ENCODE data around the gene RAB5IF. TPM values are rescaled to one million over a fixed set of nuclear protein-coding genes. Genes with fewer than 3 reads are reported as not detected.

The RAB5IF gene
- total RNA-seq, 1 donor from 2014 or later: 54.9 TPM

DNA sequence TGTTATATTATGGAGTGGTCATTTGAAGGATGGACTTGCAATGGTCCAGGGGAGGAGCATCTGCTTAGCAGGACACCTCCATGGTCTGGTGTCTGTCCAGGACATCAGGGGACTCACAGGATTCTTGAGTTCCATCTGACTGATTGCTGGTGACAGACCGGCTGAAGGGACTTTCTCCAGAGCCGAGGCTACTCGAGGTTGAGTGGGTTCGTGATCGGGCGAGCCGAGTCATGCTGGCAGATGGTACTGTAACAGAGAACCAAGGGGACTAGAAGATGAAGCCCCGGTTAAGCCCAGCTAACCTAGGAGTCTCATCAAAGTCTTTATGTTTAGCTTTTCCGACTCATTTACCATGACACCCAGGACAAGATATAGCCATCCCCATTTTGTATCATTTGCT, 47.9 kb downstream of the RAB5IF start:
- H3K4me3 Mint-ChIP-seq: no peak overlapping the region
- intact Hi-C loops (cut with micrococcal nuclease): no loop called here
- ChIA-PET CTCF (no interaction called here), POLR2A (interaction anchor here (0.6 kb wide), 1 partner anchor 230 kb away, joined by 5 read pairs; no protein-coding TSS in a partner anchor)
- DNase-seq (no peak), ATAC-seq (ENCODE audit: low read depth) (no peak)
- H3K4me1 Mint-ChIP-seq: no peaks in the 10 kb centered on the region
- peaks cover 42% of the 10 kb centered on the region for H3K36me3 Mint-ChIP-seq (ENCODE audit: low read depth)
- TF ChIP-seq, protein P1, sequence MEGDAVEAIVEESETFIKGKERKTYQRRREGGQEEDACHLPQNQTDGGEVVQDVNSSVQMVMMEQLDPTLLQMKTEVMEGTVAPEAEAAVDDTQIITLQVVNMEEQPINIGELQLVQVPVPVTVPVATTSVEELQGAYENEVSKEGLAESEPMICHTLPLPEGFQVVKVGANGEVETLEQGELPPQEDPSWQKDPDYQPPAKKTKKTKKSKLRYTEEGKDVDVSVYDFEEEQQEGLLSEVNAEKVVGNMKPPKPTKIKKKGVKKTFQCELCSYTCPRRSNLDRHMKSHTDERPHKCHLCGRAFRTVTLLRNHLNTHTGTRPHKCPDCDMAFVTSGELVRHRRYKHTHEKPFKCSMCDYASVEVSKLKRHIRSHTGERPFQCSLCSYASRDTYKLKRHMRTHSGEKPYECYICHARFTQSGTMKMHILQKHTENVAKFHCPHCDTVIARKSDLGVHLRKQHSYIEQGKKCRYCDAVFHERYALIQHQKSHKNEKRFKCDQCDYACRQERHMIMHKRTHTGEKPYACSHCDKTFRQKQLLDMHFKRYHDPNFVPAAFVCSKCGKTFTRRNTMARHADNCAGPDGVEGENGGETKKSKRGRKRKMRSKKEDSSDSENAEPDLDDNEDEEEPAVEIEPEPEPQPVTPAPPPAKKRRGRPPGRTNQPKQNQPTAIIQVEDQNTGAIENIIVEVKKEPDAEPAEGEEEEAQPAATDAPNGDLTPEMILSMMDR (IDR thresholded peaks at IDR 0.05): no peak
- no peaks in the 10 kb centered on the region for H3K27me3 Mint-ChIP-seq
- H3K27ac Mint-ChIP-seq: no peak overlapping the region
- no peaks in the 10 kb centered on the region for H3K9me3 Mint-ChIP-seq

DNA sequence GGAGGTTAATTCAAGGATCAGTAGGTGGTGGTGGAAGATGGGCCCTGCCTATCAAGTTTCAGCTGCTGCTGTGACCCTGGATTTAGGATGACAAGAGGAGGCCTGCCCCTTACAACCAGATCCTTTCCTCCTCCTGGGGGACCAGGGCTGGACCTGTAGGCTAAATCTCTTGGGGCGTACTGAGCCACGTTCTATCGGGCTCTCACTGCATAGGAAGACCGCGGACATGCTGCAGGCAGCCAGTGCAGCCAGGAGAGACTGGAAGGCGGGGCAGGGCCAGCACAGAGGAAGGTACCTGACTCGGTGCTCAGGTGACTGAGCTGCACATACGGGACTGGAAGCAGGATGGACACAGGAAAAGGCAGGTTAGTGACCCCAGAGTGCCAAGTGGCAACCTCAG, 48.9 kb downstream of the RAB5IF start:
- DNase-seq (no peak), ATAC-seq (ENCODE audit: low read depth) (no peak)
- Mint-ChIP-seq H3K9me3 (no peaks in the 10 kb centered on the region), H3K36me3 (ENCODE audit: low read depth) (peaks cover 45% of the 10 kb centered on the region), H3K27me3 (no peaks in the 10 kb centered on the region), H3K4me3 (no peak overlapping the region), H3K27ac (no peak overlapping the region), H3K4me1 (no peaks in the 10 kb centered on the region)
- TF ChIP-seq, protein P1 (IDR thresholded peaks at IDR 0.05): no peak
- ChIA-PET CTCF (no interaction called here), POLR2A (no interaction called here)
- intact Hi-C loops (cut with micrococcal nuclease): no loop called here

DNA sequence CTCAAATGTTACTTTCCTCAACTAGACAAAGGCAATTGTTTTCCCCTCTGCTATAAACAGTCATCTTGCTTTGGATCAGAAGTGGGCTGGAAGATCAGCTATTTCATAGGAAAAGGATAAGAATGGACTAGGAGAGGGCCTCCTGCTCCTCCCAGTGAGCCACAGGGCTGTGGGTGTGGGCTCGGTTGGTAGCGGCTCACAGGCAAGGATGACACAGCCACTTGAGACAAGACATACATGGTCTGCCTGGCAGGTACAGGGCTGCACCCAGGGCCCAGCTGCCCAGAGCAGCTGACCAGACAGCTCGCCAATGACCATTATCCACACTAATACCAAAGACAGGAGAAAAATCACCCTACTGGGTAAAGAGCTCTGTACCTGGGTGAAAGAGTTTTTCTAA, 49.4 kb downstream of the RAB5IF start:
- intact Hi-C loops (cut with micrococcal nuclease): no loop called here
- ATAC-seq (ENCODE audit: low read depth): no peak
- ChIA-PET POLR2A (no interaction called here), CTCF (interaction anchor here (1.1 kb wide), 1 partner anchor 154 kb away, joined by 3 read pairs; no protein-coding TSS in a partner anchor)
- DNase-seq: no peak
- no peaks in the 10 kb centered on the region for H3K27me3 Mint-ChIP-seq
- H3K27ac Mint-ChIP-seq: no peak overlapping the region
- peaks cover 45% of the 10 kb centered on the region for H3K36me3 Mint-ChIP-seq (ENCODE audit: low read depth)
- no peaks in the 10 kb centered on the region for H3K9me3 Mint-ChIP-seq
- no peak overlapping the region for H3K4me3 Mint-ChIP-seq
- no peaks in the 10 kb centered on the region for H3K4me1 Mint-ChIP-seq
- TF ChIP-seq, protein P1 (IDR thresholded peaks at IDR 0.05): no peak

DNA sequence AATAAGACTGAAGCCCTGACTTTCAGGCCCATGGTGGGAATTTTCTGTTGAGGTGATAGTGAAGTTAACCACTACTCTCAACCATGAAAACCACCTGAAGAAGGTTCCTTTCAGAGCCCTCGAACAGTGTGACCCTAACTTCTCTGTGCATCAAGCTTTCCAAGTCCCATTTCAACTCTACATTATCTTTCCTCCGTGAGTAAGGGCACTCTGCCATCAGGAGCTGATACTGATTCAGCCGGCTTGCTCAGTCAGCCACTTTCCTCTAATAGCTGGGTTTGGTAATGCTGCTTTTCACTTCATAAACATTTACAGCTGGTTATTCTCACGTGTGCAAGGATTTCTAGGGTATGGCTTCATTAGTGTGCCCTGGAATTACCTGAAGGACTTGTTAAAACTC, 51.2 kb downstream of the RAB5IF start:
- Mint-ChIP-seq H3K36me3 (ENCODE audit: low read depth) (peaks cover 47% of the 10 kb centered on the region), H3K27ac (no peak overlapping the region), H3K9me3 (no peaks in the 10 kb centered on the region), H3K27me3 (no peaks in the 10 kb centered on the region), H3K4me3 (no peak overlapping the region), H3K4me1 (no peaks in the 10 kb centered on the region)
- intact Hi-C loops (cut with micrococcal nuclease): no loop called here
- POLR2A ChIA-PET: no interaction called here
- CTCF ChIA-PET: no interaction called here
- DNase-seq: no peak
- ATAC-seq (ENCODE audit: low read depth): no peak
- TF ChIP-seq, protein P1 (IDR thresholded peaks at IDR 0.05): no peak

DNA sequence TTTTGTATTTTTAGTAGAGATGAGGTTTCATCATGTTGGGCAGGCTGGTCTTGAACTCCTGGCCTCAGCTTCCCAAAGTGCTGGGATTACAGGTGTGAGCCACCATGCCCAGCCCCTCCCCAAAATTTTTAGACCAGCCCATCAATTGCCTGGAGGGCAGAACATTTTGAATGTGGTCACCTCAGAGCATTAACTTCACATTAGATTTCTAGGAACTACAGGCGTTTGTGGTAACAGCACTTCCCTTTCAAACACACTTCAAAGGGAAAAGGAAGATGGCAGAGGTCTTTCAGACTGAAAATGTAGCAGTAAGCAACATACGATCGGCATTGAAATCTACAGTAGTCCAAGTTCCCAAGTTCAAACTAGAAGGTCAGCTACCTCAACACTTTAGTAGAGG, 52.7 kb downstream of the RAB5IF start:
- H3K36me3 Mint-ChIP-seq (ENCODE audit: low read depth): peaks cover 38% of the 10 kb centered on the region
- no peak for DNase-seq
- H3K9me3 Mint-ChIP-seq: no peaks in the 10 kb centered on the region
- TF ChIP-seq, protein P1 (IDR thresholded peaks at IDR 0.05): no peak
- no peak overlapping the region for H3K27ac Mint-ChIP-seq
- POLR2A ChIA-PET: no interaction called here
- H3K27me3 Mint-ChIP-seq: no peaks in the 10 kb centered on the region
- CTCF ChIA-PET: interaction anchor here (0.7 kb wide), 1 partner anchor 219 kb away, joined by 6 read pairs; no protein-coding TSS in a partner anchor
- H3K4me3 Mint-ChIP-seq: no peak overlapping the region
- no peak for ATAC-seq (ENCODE audit: low read depth)
- H3K4me1 Mint-ChIP-seq: no peaks in the 10 kb centered on the region
- intact Hi-C loops (cut with micrococcal nuclease): no loop called here

Other genes starting within 250 kb of the RAB5IF start
- gene MYL9, start 64.3 kb upstream of the RAB5IF start, total RNA-seq: 5.4 and 8.0 TPM in 2 replicates
- gene TGIF2, start 32.2 kb upstream of the RAB5IF start, total RNA-seq: 40.8 and 43.8 TPM in 2 replicates
- 0.59 and 0.67 TPM in 2 replicates for gene SLA2, start 40.4 kb downstream of the RAB5IF start, total RNA-seq
- 20.8 and 21.4 TPM in 2 replicates for gene NDRG3, start 140.3 kb downstream of the RAB5IF start, total RNA-seq
- gene DSN1, start 168.0 kb downstream of the RAB5IF start, total RNA-seq: 11.2 and 14.0 TPM in 2 replicates

All from activated B cell treated with CpG ODN at 0.5 μM for 24 hours (primary cell).